Activated CD8-positive, alpha-beta memory T cell treated with anti-CD3 and anti-CD28 coated beads, Interleukin-2, amount 50 U/mL, for 48 hours (primary cell): ENCODE data around the gene WDR1.

Experiments used
- DNase-seq: peaks from one replicate; pipeline ENCODE4 v3.0.0-alpha.2; 2020

The WDR1 gene

GRCh38 chr4:10066206-10066605, 50.4 kb downstream of the WDR1 start:
- DNase-seq = no peak

DNA sequence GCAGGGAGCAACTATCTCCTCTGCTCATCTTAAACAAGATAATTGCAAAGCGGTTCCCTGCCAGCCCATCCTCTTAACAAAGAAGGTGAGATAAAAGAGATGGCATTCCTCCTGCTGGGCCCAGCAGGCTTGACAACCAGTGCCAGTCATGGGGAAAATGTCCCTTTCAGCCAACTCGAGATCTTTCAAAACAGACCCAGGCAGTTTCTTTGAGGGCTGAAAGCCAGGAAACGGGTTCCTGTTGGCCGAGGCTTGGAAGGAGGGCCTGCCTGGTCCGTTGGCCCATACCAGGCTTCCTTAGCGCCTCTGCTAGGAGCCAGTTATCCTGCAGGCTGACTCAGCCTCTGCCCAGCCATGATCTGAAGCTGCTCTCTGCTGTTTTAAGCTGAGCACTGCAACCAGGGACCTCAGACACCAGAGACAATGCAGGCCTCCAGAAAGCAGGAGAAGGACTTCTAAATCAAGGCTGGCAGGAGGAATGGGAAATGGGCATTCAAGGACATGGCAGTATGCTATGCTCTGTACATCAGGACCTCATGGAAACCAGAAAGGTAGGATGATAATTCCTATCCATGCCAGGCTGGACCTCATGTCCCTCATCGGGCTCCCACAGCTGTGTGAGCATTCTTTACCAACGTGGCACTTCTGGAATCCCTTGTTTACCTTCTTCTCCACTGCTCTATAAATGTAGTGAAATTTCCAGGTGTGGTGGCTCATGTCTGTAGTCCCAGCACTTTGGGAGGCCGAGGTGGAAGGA, 52.9 kb downstream of the WDR1 start:
- DNase-seq = no peak

GRCh38 chr4:10061650-10062415, 54.8 kb downstream of the WDR1 start:
- no peak for DNase-seq

DNA sequence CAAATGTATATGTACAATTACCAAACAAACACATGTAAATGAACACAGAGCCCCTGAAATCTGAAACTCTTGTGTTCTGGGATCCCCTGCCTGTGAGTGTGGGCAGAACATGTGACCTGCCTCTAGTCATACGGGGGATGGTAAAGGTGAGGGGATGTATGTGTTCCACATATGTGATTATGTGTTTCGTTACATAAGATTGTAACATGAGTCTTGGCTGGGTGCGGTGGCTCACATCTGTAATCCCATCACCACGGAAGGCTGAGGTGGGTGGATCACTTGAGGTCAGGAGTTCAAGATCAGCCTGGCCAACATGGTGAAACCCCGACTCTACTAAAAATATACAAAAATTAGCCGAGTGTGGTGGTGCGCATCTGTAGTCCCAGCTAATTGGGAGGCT, 58.2 kb downstream of the WDR1 start:
- DNase-seq = no peak

GRCh38 chr4:10057023-10057395, 59.6 kb downstream of the WDR1 start:
- DNase-seq = no peak

DNA sequence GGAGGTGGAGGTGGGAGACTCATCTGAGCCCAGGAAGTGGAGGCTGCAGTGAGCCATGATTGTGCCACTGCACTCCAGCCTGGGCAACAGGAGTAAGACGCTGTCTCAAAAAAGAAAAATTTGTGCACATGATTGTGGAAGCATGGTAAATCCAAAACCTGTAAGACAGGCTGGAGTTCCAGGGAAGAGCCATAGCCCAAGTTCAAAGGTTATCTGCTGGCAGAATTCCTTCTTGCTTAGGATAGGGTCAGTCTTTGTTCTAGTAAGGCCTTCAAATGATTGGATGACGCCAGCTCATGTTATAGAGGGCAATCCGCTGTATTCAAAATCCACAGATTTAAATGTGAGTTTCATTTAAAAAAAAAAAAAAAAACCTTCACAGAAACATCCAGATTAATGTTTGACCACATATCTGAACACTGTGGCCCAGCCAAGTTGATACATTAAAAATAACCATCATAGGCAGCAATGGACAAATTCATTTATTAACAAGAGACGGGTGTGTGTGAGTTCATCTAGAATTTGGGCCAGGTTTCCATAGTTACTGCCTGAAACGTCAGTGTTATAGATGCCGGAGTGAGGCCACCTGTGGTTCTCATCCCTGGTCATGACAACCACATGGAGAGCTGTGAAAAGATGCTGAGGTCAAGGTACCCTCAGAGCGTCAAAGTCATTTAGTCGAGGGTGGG, 60.1 kb downstream of the WDR1 start:
- no peak for DNase-seq

DNA sequence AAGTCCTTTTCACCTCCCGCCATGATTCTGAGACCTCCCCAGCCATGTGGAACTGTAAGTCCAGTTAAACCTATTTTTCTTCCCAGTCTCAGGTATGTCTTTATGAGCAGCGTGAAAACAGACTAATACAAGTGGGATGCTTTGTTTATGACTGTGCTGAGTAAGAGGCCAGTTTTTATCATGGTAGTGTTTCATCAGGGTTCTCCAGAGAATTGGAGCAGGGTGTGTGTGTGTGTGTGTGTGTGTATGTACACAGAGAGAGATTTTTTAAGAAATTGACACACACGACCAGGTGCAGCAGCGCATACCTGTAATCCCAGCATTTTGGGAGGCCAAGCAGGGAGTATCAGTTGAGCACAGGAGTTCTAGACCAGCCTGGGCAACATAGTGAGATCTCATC, 60.7 kb downstream of the WDR1 start:
- no peak for DNase-seq

GRCh38 chr4:10054571-10055041, 62.0 kb downstream of the WDR1 start:
- no peak for DNase-seq

- DNase-seq = no peak
Measured at GRCh38 chr4:10053635-10054453, 62.8 kb downstream of the WDR1 start.

- no peak for DNase-seq
Measured at GRCh38 chr4:10051517-10052135, 65.0 kb downstream of the WDR1 start.

GRCh38 chr4:10050721-10051120, 65.9 kb downstream of the WDR1 start:
- DNase-seq = no peak

DNA sequence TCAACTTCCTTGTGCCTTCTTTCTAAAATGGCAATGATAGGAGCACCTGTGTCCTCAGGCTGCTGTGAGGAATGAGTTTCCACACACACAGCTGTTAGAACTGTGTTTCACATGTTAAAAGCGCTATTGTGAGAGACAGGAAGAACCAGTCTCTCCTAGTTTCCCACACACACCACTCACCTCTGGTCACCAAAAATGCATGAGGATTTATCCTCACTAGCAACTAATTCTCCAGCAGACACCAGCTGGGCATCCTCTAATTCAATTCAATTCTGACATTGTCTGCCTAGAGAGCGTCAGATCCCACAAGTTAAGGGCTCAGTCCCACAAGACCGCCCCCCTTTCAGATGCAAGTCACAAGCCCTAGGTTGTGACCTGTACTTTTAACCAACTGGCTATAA, 66.3 kb downstream of the WDR1 start:
- no peak for DNase-seq

- DNase-seq = no peak
Measured at GRCh38 chr4:10048941-10049697, 67.5 kb downstream of the WDR1 start.

- no peak for DNase-seq
Measured at GRCh38 chr4:10047967-10048366, 68.6 kb downstream of the WDR1 start.

DNA sequence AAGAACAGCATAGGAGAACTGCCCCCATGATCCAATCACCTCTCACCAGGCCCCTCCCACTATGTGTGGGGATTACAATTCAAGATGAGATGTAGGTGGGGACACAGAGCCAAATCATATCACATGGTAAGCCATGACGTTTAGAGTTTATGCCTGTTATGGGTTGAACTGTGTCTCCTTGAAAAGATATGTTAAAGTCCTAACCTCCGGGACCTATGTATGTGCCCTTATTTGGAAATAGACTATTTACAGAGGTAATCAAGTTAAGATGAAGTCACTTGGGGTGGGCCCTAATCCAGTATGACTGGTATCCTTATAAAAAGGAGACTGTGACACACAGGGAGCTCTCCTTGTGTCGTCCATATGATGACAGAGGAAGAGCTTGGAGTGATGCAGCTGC, 70.1 kb downstream of the WDR1 start:
- DNase-seq = no peak

GRCh38 chr4:10045481-10045880, 71.1 kb downstream of the WDR1 start:
- DNase-seq = no peak

GRCh38 chr4:10041036-10041435, 75.6 kb downstream of the WDR1 start:
- DNase-seq = no peak

DNA sequence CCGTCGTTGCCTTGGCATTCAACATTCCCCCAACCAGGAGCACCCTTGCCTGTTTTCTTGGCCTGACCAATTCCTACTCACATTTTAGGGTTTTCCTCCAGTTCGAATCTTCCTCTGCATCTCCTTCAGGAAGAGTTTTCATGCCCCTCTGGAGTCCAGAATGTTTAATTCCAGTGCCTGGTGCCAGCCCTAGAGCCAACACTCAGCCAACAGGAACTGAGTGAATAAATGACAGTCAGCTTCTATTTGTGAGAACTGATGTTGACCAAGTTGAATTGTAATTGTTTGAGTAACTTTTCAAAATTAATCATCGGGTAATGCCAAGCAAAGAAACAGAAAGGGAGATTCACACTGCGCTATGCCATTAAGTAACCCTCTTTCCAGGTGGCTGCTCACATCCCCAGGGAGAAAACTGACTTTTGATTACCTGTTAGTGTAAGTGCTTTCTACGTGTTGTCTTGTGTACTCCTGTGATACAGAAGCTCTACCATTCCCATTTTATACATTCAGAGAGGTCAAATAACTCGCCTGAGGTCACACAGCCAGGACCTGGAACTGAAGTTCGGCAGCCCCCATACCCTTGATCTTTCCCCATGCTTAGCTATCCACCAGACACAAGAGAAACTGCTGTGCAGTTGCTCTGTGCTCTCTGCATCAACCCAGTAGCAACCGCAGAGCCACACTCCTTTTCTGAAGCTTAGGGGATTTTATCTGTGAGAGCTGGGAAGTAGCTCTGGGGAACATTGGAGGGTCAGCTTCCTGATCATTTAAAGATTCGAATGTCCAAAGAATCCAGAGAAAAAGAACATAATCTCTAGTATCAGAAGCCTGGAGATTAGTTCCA, 76.3 kb downstream of the WDR1 start:
- peak; percentile 6 for DNase-seq

GRCh38 chr4:10036807-10037342, 79.7 kb downstream of the WDR1 start:
- DNase-seq = no peak

GRCh38 chr4:10035130-10035529, 81.5 kb downstream of the WDR1 start:
- DNase-seq = no peak
